HS-27A (cell line): ENCODE data around the gene UBE3A.
"Not testable (repeated sequence)": the region's sequence is repeated elsewhere in the genome, so short reads cannot be mapped to it uniquely, and the experiment has no call there.

Experiments
- DNase-seq: peaks from one replicate; pipeline ENCODE4 v3.0.0-alpha.2; 2012; ENCODE audit warnings: low read depth, missing footprints

The UBE3A gene

DNA sequence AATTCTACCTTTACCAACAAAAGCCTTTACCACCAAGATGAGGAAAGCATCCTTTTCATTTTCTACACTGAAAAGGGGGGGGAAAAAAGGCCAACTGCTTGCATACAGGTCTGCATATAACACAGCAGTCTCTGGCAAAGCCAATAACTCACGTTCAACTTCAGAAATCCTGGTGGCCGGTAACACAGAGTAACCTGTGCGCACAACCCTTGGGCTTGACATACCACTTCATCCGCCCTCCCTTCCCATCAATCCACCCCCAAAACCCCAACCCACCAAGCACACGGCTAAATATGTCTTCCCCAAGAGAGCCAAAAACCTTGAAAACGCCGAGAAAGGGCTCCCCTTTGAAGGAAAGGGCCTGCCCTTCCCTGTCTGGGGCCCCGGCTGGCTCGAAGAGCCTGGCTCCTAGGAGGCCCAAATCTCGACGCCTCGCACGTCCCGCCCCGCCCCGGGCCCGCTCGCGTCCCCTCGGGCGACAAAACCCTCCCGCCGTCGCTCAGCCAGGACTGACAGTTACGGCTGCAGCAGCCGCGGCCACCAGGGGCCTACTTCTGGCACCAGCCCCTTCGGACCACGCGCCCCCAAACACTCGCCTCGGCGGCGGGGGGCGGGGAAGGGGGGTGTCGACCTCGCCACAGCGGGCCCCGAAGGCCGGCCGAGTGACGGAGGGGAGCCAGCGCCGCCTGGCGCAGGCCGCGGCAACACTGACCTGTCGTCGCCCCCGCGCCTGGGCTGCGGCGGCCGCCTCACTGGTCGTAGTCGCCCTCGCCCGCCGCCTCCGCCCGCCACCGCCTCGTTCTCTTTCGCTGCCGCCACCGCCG is 835 bp downstream of the UBE3A start:
- peak; percentile 23 for DNase-seq

DNA sequence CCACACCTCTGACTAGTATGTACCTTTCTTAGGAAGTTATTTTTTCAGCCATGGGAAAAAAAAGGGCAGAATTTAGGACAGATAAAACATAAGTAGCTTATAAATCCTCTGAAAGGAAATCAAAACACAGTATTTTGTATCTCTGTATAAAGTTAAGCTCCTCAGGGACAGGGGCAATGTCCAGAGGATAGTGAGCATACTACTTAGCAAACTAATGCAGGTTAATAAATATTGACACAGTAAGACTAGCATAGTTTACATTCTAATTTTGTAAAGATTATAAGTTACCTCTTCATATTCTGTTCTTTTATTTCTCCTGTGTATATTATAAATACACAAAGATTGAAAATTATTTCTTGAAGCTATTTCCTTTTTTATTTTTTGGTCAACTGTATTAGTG is 2.1 kb downstream of the UBE3A start:
- DNase-seq = no peak

DNA sequence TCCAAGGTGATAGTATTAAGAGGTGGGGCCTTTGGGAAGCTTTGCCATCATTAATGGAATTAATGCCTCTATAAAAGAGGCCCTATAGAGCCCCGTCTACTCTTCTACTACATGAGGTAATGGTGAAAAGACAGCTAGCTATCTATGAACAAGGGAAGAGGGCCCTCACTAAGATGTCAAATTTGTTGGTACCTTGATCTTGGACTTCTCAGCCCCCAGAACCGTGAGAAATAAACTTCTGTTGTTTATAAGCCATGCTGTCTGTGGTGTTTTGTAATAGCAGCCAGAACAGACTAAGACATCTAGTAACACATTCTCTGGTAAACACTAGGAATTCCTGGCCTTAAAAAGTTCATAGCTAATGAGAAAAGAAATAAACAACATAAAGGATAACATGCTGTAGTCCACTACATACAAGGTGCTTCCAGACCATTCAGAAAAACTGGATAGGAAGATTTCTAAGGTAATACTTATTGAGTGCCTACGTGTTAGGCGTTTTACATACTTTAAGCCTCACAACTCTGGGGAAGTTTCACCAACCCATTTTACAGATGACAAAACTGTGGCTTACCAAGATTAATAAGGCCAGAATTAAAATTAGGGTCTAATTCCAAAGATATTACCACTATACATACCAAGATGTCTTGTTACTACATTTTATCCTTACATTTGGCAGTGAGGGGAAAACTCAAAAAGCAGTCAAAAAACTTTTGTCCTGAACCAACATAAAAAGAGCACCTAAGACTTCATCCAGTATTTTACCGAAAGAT is 3.2 kb downstream of the UBE3A start:
- DNase-seq = no peak

- DNase-seq = no peak
These were observed 5.5 kb downstream of the UBE3A start for GRCh38 chr15:25433118-25433865.

GRCh38 chr15:25431836-25432561 is 6.8 kb downstream of the UBE3A start:
- DNase-seq = no peak

GRCh38 chr15:25427861-25428260 is 11.0 kb downstream of the UBE3A start:
- no peak for DNase-seq

DNA sequence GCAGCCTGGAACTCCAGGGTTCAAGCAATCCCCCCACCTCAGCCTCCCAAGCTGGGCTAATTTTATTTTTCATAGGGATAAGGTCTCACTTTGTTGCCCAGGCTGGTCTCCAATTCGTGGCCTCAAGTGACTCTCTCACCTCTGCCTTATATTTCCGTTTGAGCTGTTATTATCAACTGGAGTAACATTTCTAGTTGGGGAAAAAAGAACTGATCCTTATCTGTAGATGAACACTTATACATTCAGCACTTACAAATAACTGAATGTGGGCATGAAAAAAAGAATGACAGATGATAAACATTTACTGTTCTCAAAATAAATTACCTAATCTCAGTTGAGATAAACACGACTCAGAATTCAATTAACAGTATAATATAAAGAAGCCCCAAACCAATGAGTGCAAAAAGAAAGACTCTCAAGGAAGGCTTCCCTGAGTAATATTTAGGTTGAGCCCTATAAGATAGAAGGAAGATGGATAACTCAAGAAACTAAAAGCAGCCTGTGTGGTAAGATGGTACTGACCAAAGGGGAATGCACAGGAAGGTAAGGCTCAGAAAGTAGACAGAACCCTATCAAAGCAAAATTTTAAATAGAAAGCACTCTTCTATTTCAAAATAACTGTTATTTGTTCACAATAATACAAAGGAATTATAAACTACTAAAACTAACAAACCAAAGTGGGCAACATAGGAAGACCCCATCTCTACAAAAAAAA is 11.8 kb downstream of the UBE3A start:
- DNase-seq = no peak

DNA sequence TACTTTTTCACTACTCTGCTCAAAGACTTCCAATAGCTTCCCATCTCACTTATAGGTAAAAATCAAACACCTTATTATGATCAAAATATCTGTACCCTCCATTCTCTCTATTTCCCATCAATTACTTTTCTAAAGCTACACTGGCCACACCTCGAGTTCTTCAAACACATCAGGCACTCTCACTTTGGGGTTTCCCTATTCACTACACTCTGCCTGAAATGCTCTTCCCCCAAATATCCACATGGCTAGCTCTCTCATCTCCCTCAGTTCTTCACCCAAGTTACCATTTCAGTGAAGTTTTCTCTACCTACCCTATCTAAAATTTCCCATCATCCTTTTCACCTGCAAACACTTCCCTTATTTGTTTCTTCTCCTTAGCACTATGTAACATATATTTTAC is 14.8 kb downstream of the UBE3A start:
- DNase-seq = no peak

DNA sequence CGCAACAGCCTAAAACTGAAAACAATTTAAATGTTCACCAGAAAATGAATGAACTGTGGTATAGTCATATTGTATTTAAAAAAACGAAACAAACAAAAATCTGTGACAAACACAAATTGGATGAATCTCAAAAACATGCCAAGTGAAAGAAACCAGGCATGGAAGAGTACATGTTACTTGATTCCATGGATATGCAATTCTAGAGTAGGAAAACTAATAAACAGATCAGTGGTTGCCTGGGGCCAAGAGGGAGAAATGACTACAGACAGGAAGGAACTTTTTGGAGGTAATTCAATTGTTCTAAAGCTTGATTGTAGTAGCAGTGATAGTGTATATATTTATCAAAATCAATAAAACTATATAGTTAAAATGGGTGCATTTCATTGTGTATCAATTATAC is 16.8 kb downstream of the UBE3A start:
- DNase-seq = no peak

GRCh38 chr15:25418202-25418601 is 20.6 kb downstream of the UBE3A start:
- DNase-seq = no peak

GRCh38 chr15:25417604-25418003 is 21.2 kb downstream of the UBE3A start:
- DNase-seq = no peak

GRCh38 chr15:25416693-25417092 is 22.1 kb downstream of the UBE3A start:
- no peak for DNase-seq

- no peak for DNase-seq
These were observed 23.1 kb downstream of the UBE3A start for GRCh38 chr15:25415707-25416106.

GRCh38 chr15:25415217-25415616 is 23.6 kb downstream of the UBE3A start:
- no peak for DNase-seq

- no peak for DNase-seq
These were observed 28.2 kb downstream of the UBE3A start for GRCh38 chr15:25410649-25411048.

DNA sequence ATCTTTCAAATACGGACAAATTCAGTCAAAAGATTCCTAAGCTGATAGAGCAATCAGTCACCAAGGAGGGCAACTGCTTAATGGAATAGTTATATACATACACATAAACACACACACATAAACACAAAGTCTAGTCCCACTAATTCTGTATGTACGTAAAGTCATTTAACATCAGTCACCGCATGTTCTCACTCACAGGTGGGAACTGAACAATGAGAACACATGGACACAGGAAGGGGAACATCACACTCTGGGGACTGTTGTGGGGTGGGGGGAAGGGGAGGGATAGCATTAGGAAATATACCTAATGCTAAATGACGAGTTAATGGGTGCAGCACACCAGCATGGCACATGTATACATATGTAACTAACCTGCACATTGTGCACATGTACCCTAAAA is 29.1 kb downstream of the UBE3A start:
- not testable (repeated sequence) for DNase-seq

- DNase-seq = no peak
These were observed 29.9 kb downstream of the UBE3A start for GRCh38 chr15:25408929-25409328.

GRCh38 chr15:25408428-25408827 is 30.4 kb downstream of the UBE3A start:
- no peak for DNase-seq

DNA sequence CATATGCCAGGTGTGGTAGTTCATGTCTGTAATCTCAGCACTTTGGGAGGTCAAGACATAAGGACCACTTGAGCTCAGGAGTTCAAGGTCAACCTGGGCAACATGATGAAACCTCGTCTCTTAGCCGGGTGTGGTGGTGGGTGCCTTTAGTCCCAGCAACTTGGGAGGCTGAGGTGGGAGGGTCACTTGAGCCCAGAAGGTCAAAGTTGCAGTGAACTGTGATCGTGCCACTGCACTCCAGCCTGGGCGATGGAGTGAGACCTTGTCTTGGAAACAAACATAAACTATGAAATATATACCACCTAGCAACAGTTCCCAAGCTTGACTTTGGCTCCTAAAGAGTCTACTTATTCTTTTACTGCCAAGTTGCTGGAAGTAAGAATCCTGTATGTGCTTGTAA is 30.9 kb downstream of the UBE3A start:
- no peak for DNase-seq

DNA sequence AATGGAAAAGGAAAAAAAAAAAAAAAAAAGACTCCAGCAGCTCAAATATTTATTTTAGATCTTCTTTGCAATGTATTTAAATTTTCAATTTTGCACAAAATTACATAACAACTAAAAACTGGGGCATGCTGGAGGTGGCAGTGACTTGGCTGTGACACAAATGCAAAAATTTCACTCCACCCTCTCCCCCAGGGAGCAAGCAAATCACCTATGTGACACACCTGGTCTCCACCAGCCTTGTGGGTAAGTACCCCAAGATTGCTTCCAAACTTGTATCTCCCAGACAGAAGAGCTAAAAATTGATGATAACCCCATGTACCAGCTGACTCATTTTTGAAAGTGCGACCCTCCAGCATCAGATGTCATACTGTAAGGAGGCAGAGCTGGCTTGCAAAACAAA is 32.0 kb downstream of the UBE3A start:
- no peak for DNase-seq

GRCh38 chr15:25406261-25406660 is 32.6 kb downstream of the UBE3A start:
- no peak for DNase-seq
